RWPE1 (cell line): ENCODE results near the gene SLCO2B1.

Experiments
- CTCF ChIA-PET: fragments of 350-600 bp; sonication (Branson Sonifier 250); formaldehyde crosslinking; extraction: SDS; loops from one replicate; lab custom pipeline; 2021; lab: Yijun Ruan, JAX
- POLR2A ChIA-PET: fragments of 400-600 bp; formaldehyde crosslinking; extraction: SDS; loops from one replicate; lab custom pipeline; 2020; ENCODE audit warnings: antibody characterized with exemption; ENCODE audit not compliant: low non-redundant PET; lab: Yijun Ruan, JAX
- DNase-seq: peaks from one replicate; pipeline ENCODE4 v3.0.0; 2012; ENCODE audit warnings: low spot score
- H3K27ac ChIP-seq: fragments of 450-650 bp; 2 replicates; pipeline ENCODE4 v1.5.1; 2017
- TF ChIP-seq, protein P1 (sequence below): fragments of 450-650 bp; conservative IDR thresholded peaks from 2 replicates; pipeline ENCODE4 v1.5.1; 2017; ENCODE audit warnings: low read depth, mild to moderate bottlenecking

The SLCO2B1 gene

GRCh38 chr11:75159151-75159953 is 8.4 kb downstream of the SLCO2B1 start:
- H3K27ac ChIP-seq: no peak overlapping the region
- TF ChIP-seq, protein P1, sequence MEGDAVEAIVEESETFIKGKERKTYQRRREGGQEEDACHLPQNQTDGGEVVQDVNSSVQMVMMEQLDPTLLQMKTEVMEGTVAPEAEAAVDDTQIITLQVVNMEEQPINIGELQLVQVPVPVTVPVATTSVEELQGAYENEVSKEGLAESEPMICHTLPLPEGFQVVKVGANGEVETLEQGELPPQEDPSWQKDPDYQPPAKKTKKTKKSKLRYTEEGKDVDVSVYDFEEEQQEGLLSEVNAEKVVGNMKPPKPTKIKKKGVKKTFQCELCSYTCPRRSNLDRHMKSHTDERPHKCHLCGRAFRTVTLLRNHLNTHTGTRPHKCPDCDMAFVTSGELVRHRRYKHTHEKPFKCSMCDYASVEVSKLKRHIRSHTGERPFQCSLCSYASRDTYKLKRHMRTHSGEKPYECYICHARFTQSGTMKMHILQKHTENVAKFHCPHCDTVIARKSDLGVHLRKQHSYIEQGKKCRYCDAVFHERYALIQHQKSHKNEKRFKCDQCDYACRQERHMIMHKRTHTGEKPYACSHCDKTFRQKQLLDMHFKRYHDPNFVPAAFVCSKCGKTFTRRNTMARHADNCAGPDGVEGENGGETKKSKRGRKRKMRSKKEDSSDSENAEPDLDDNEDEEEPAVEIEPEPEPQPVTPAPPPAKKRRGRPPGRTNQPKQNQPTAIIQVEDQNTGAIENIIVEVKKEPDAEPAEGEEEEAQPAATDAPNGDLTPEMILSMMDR: no peak
- ChIA-PET CTCF (no interaction called here), POLR2A (no interaction called here)
- DNase-seq: no peak

GRCh38 chr11:75160220-75160757 is 9.4 kb downstream of the SLCO2B1 start:
- no peak for DNase-seq
- H3K27ac ChIP-seq: no peak overlapping the region
- TF ChIP-seq, protein P1: no peak
- CTCF ChIA-PET: no interaction called here
- POLR2A ChIA-PET: no interaction called here

- no peak for DNase-seq
- ChIA-PET POLR2A (no interaction called here), CTCF (no interaction called here)
- H3K27ac ChIP-seq: no peak overlapping the region
- TF ChIP-seq, protein P1: no peak
These were observed 10.0 kb downstream of the SLCO2B1 start for GRCh38 chr11:75160880-75161279.

- no peak for DNase-seq
- no peak overlapping the region for H3K27ac ChIP-seq
- TF ChIP-seq, protein P1: no peak
- POLR2A ChIA-PET: no interaction called here
- CTCF ChIA-PET: no interaction called here
These were observed 10.7 kb downstream of the SLCO2B1 start for GRCh38 chr11:75161506-75162095.

DNA sequence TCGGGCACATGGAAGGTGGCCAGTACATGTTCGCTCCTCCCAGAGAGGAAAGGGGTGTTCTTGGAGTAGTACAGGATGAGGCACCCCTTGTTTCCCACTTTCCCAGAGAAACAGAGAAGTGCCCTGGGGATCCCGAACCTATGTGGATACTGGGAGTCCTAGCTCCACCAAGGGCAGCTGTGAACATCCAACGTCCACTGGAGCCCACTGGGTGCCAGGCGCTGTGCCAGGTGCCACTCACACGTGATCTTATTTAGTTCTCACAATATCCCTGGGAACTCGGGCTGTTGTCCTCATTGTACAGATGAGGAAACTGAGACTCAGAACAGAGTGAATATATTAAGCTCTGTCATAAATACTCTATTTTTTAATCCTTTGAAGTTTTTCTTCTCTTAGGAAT is 12.0 kb downstream of the SLCO2B1 start:
- DNase-seq: no peak
- H3K27ac ChIP-seq: no peak overlapping the region
- TF ChIP-seq, protein P1: no peak
- ChIA-PET CTCF (interaction anchor here (0.6 to 0.9 kb wide), 3 partner anchors 42 to 114 kb away, joined by 3 read pairs; no protein-coding TSS in a partner anchor), POLR2A (no interaction called here)

DNA sequence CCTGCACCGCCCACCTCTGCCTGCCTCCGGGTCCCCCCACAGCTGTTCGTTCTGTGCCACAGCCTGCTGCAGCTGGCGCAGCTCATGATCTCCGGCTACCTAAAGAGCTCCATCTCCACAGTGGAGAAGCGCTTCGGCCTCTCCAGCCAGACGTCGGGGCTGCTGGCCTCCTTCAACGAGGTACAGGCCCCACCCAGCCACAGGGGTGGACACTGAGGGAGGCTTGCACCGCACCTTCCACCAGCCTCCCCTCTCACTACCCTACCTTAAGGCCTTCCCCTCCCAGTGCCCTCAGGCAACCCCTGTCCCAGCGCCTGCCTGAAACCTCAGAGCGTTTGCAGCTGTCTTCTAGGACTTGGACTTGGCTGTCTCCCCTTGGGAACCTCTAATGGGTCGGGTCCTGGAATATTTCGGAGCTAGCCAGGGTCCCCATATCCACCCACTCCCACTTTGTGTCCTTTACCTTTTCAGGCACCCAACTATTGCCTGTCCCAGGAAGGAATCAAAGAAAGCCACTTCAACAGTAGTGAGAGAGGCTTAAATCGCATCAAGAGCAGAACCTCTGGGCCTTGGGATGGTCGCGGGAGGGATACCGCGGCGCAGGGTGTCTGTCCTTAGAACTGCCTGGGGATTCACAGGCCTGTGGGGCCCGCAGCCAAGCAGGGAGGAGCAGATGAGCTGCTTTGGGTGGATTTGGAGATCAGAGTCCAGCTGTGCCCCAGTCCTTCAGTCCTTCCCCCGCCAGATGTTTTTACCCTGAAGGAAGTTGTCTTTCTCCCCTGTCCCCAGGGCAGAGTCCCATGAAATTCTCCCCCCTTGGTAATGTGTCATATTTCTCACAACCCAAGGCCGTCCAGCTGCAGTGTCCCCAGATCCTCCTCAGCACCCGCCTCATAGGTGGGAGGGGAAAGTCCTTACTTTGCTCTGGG is 13.3 kb downstream of the SLCO2B1 start:
- no peak overlapping the region for H3K27ac ChIP-seq
- POLR2A ChIA-PET: no interaction called here
- no peak for DNase-seq
- TF ChIP-seq, protein P1: no peak
- CTCF ChIA-PET: interaction anchor here (0.9 kb wide), 1 partner anchor 41 kb away, joined by 3 read pairs; no protein-coding TSS in a partner anchor
